T-helper 1 cell treated with Interleukin-12 subunit alpha and Interleukin-12 subunit beta and Interleukin-4 antibody, amounts not matched to agents 30 μg/mL and 1 μg/mL, for 36 hours (primary cell): ENCODE data around the gene CMYA5.

Source experiments
- H3K27ac Mint-ChIP-seq: one replicate; pipeline ENCODE4 v1.8.0; 2021; ENCODE audit warnings: mild to moderate bottlenecking, mixed read lengths
- H3K27me3 Mint-ChIP-seq: one replicate; pipeline ENCODE4 v1.8.0; 2021; ENCODE audit warnings: low read depth, mixed read lengths
- H3K36me3 Mint-ChIP-seq: one replicate; pipeline ENCODE4 v1.8.0; 2021; ENCODE audit warnings: low read depth, mixed read lengths
- H3K4me1 Mint-ChIP-seq: one replicate; pipeline ENCODE4 v1.8.0; 2021; ENCODE audit warnings: low read depth, mixed read lengths
- H3K4me3 Mint-ChIP-seq: one replicate; pipeline ENCODE4 v1.8.0; 2021; ENCODE audit warnings: mild to moderate bottlenecking, moderate library complexity, mixed read lengths
- H3K9me3 Mint-ChIP-seq: one replicate; pipeline ENCODE4 v1.8.0; 2021; ENCODE audit warnings: mixed read lengths

Gene CMYA5

GRCh38 chr5:79811081-79811480 is 121.4 kb downstream of the CMYA5 start:
- Mint-ChIP-seq H3K27me3 (peaks cover 10% of the 10 kb centered on the region), H3K4me1 (peaks cover 2% of the 10 kb centered on the region), H3K27ac (no peak overlapping the region), H3K36me3 (no peaks in the 10 kb centered on the region), H3K4me3 (no peak overlapping the region), H3K9me3 (no peaks in the 10 kb centered on the region)

- peaks cover 16% of the 10 kb centered on the region for H3K27me3 Mint-ChIP-seq
Observed at GRCh38 chr5:79811904-79812303, 122.3 kb downstream of the CMYA5 start.

GRCh38 chr5:79814699-79815098 is 125.1 kb downstream of the CMYA5 start:
- no peaks in the 10 kb centered on the region for H3K36me3 Mint-ChIP-seq
- H3K9me3 Mint-ChIP-seq: peaks cover 7% of the 10 kb centered on the region
- no peak overlapping the region for H3K27ac Mint-ChIP-seq
- H3K4me3 Mint-ChIP-seq: no peak overlapping the region
- no peaks in the 10 kb centered on the region for H3K4me1 Mint-ChIP-seq
- H3K27me3 Mint-ChIP-seq: peaks cover 22% of the 10 kb centered on the region

More at GRCh38 chr5:79811904-79812303, 122.3 kb downstream of the CMYA5 start:
- Mint-ChIP-seq H3K36me3 (no peaks in the 10 kb centered on the region), H3K4me1 (no peaks in the 10 kb centered on the region), H3K27ac (no peak overlapping the region), H3K4me3 (no peak overlapping the region), H3K9me3 (no peaks in the 10 kb centered on the region)

GRCh38 chr5:79816014-79816413 is 126.4 kb downstream of the CMYA5 start:
- no peak overlapping the region for H3K4me3 Mint-ChIP-seq
- no peak overlapping the region for H3K27ac Mint-ChIP-seq

GRCh38 chr5:79820648-79821047 is 131.0 kb downstream of the CMYA5 start:
- Mint-ChIP-seq H3K27ac (no peak overlapping the region), H3K4me3 (no peak overlapping the region), H3K4me1 (peaks cover 2% of the 10 kb centered on the region), H3K36me3 (peaks cover 2% of the 10 kb centered on the region), H3K9me3 (peaks cover 7% of the 10 kb centered on the region), H3K27me3 (peaks cover 24% of the 10 kb centered on the region)

More at GRCh38 chr5:79816014-79816413, 126.4 kb downstream of the CMYA5 start:
- Mint-ChIP-seq H3K36me3 (no peaks in the 10 kb centered on the region), H3K27me3 (peaks cover 22% of the 10 kb centered on the region), H3K9me3 (peaks cover 7% of the 10 kb centered on the region), H3K4me1 (no peaks in the 10 kb centered on the region)

GRCh38 chr5:79824444-79824843 is 134.8 kb downstream of the CMYA5 start:
- H3K27me3 Mint-ChIP-seq: peaks cover 14% of the 10 kb centered on the region
- H3K4me1 Mint-ChIP-seq: peaks cover 2% of the 10 kb centered on the region
- H3K9me3 Mint-ChIP-seq: no peaks in the 10 kb centered on the region
- H3K4me3 Mint-ChIP-seq: no peak overlapping the region
- no peak overlapping the region for H3K27ac Mint-ChIP-seq
- H3K36me3 Mint-ChIP-seq: peaks cover 2% of the 10 kb centered on the region

GRCh38 chr5:79825802-79826201 is 136.2 kb downstream of the CMYA5 start:
- peaks cover 2% of the 10 kb centered on the region for H3K36me3 Mint-ChIP-seq
- peaks cover 2% of the 10 kb centered on the region for H3K4me1 Mint-ChIP-seq
- no peak overlapping the region for H3K27ac Mint-ChIP-seq
- no peak overlapping the region for H3K4me3 Mint-ChIP-seq
- H3K9me3 Mint-ChIP-seq: no peaks in the 10 kb centered on the region
- peaks cover 21% of the 10 kb centered on the region for H3K27me3 Mint-ChIP-seq

GRCh38 chr5:79827159-79827629 is 137.6 kb downstream of the CMYA5 start:
- Mint-ChIP-seq H3K9me3 (no peaks in the 10 kb centered on the region), H3K36me3 (peaks cover 2% of the 10 kb centered on the region), H3K4me3 (no peak overlapping the region), H3K27me3 (peaks cover 21% of the 10 kb centered on the region), H3K4me1 (peaks cover 2% of the 10 kb centered on the region), H3K27ac (no peak overlapping the region)

GRCh38 chr5:79829260-79829659 is 139.6 kb downstream of the CMYA5 start:
- H3K27me3 Mint-ChIP-seq: peaks cover 16% of the 10 kb centered on the region
- peaks cover 2% of the 10 kb centered on the region for H3K36me3 Mint-ChIP-seq
- peaks cover 2% of the 10 kb centered on the region for H3K4me1 Mint-ChIP-seq
- no peaks in the 10 kb centered on the region for H3K9me3 Mint-ChIP-seq
- no peak overlapping the region for H3K27ac Mint-ChIP-seq
- no peak overlapping the region for H3K4me3 Mint-ChIP-seq

GRCh38 chr5:79831381-79832309 is 142.0 kb downstream of the CMYA5 start:
- H3K27me3 Mint-ChIP-seq: peaks cover 7% of the 10 kb centered on the region
- no peaks in the 10 kb centered on the region for H3K4me1 Mint-ChIP-seq
- no peaks in the 10 kb centered on the region for H3K36me3 Mint-ChIP-seq
- H3K27ac Mint-ChIP-seq: no peak overlapping the region
- H3K4me3 Mint-ChIP-seq: no peak overlapping the region
- no peaks in the 10 kb centered on the region for H3K9me3 Mint-ChIP-seq

GRCh38 chr5:79832911-79833310 is 143.3 kb downstream of the CMYA5 start:
- H3K9me3 Mint-ChIP-seq: no peaks in the 10 kb centered on the region
- no peaks in the 10 kb centered on the region for H3K4me1 Mint-ChIP-seq
- H3K36me3 Mint-ChIP-seq: no peaks in the 10 kb centered on the region
- peaks cover 7% of the 10 kb centered on the region for H3K27me3 Mint-ChIP-seq
- H3K4me3 Mint-ChIP-seq: no peak overlapping the region
- H3K27ac Mint-ChIP-seq: no peak overlapping the region

GRCh38 chr5:79834098-79834753 is 144.6 kb downstream of the CMYA5 start:
- Mint-ChIP-seq H3K27me3 (peaks cover 7% of the 10 kb centered on the region), H3K4me3 (no peak overlapping the region), H3K4me1 (no peaks in the 10 kb centered on the region), H3K36me3 (no peaks in the 10 kb centered on the region), H3K9me3 (no peaks in the 10 kb centered on the region), H3K27ac (no peak overlapping the region)

- Mint-ChIP-seq H3K27me3 (peaks cover 2% of the 10 kb centered on the region), H3K27ac (no peak overlapping the region), H3K36me3 (no peaks in the 10 kb centered on the region), H3K4me3 (no peak overlapping the region), H3K9me3 (no peaks in the 10 kb centered on the region), H3K4me1 (no peaks in the 10 kb centered on the region)
Observed at GRCh38 chr5:79834754-79835714, 145.4 kb downstream of the CMYA5 start.
